ENCODE results near the gene IRAG1. TPM values are rescaled to one million over a fixed set of nuclear protein-coding genes. Genes with fewer than 3 reads are reported as not detected.
A peak's percentile ranks its signal among the peaks of the same experiment; 100 is the strongest.

IRAG1 gene
- total RNA-seq, 1 experiment from 2014 or later = 27.5 TPM

GRCh38 chr11:10648871-10649270 lies 44.7 kb downstream of the IRAG1 start:
- DNase-seq (ENCODE audit: low read depth) = no peak

GRCh38 chr11:10646681-10647355 lies 46.7 kb downstream of the IRAG1 start:
- DNase-seq (ENCODE audit: low read depth) = no peak

- peak; percentile 75 for DNase-seq (ENCODE audit: low read depth)
These were observed 47.5 kb downstream of the IRAG1 start for GRCh38 chr11:10646005-10646404.

- no peak for DNase-seq (ENCODE audit: low read depth)
These were observed 48.3 kb downstream of the IRAG1 start for GRCh38 chr11:10645212-10645795.

Other genes starting within 250 kb of the IRAG1 start
- 11.8 and 17.2 TPM in 2 replicates for gene AMPD3, start 238.5 kb downstream of the IRAG1 start, total RNA-seq (2014; rRNA removed; shearing (Covaris generic))
- 31.2 and 31.4 TPM in 2 replicates for gene RNF141, start 152.6 kb downstream of the IRAG1 start, total RNA-seq (2014; rRNA removed; shearing (Covaris generic))
- 0.15 TPM in 1 of 2 replicates, not detected in the other for gene LYVE1, start 125.1 kb downstream of the IRAG1 start, total RNA-seq (2014; rRNA removed; shearing (Covaris generic))
- gene CTR9, start 57.5 kb upstream of the IRAG1 start, total RNA-seq (2014; rRNA removed; shearing (Covaris generic)) = 21.5 and 27.8 TPM in 2 replicates
- gene EIF4G2, start 115.2 kb upstream of the IRAG1 start, total RNA-seq (2014; rRNA removed; shearing (Covaris generic)) = 566 and 782 TPM in 2 replicates
- gene ZBED5, start 164.3 kb upstream of the IRAG1 start, total RNA-seq (2014; rRNA removed; shearing (Covaris generic)) = 42.6 and 43.9 TPM in 2 replicates